ENCODE results near the gene NPY5R.

NPY5R gene

GRCh38 chr4:163330916-163331628 is 12.6 kb upstream of the NPY5R start:
- Mint-ChIP-seq H3K27ac (no peak overlapping the region), H3K36me3 (ENCODE audit: low read depth) (no peaks in the 10 kb centered on the region)

GRCh38 chr4:163331629-163332376 is 11.9 kb upstream of the NPY5R start:
- Mint-ChIP-seq H3K9me3 (no peaks in the 10 kb centered on the region), H3K27me3 (ENCODE audit: low read depth) (peaks cover 39% of the 10 kb centered on the region), H3K27ac (peak overlapping the region in 1 of 3 experiments; percentile 82), H3K4me3 (peak overlapping the region; percentile 93 to 97 (median 94)), H3K4me1 (no peaks in the 10 kb centered on the region), H3K36me3 (ENCODE audit: low read depth) (no peaks in the 10 kb centered on the region)
- peak in 2 of 3 experiments; percentile 11 to 13 for TF ChIP-seq CTCF (IDR thresholded peaks at IDR 0.05; ENCODE audit: unreplicated experiment in 3 of 3)

More at GRCh38 chr4:163330916-163331628, 12.6 kb upstream of the NPY5R start:
- Mint-ChIP-seq H3K4me1 (no peaks in the 10 kb centered on the region), H3K27me3 (ENCODE audit: low read depth) (peaks cover 39% of the 10 kb centered on the region), H3K9me3 (no peaks in the 10 kb centered on the region), H3K4me3 (peak overlapping the region; percentile 93 to 97 (median 94))
- no peak for TF ChIP-seq CTCF (IDR thresholded peaks at IDR 0.05; ENCODE audit: unreplicated experiment in 3 of 3)

- Mint-ChIP-seq H3K27me3 (ENCODE audit: low read depth) (peaks cover 47% of the 10 kb centered on the region), H3K9me3 (no peaks in the 10 kb centered on the region), H3K36me3 (ENCODE audit: low read depth) (no peaks in the 10 kb centered on the region), H3K27ac (peak within 1 kb of the TSS; percentile 67 to 83 (median 82)), H3K4me1 (no peaks in the 10 kb centered on the region), H3K4me3 (peak within 1 kb of the TSS; percentile 93 to 97 (median 94))
- TF ChIP-seq CTCF (IDR thresholded peaks at IDR 0.05; ENCODE audit: unreplicated experiment in 3 of 3), result peak; percentile 59 to 79 (median 72)
These were observed 10.9 kb upstream of the NPY5R start, which contains the start of gene NPY1R for GRCh38 chr4:163332526-163333406. Gene NPY1R (minus strand): TSS chr4:163332596. CDS start chr4:163326554, 6,042 bp downstream.

- no peak overlapping the region for H3K27ac Mint-ChIP-seq
- H3K4me3 Mint-ChIP-seq, result no peak overlapping the region
- TF ChIP-seq CTCF (IDR thresholded peaks at IDR 0.05; ENCODE audit: unreplicated experiment in 3 of 3), result no peak
- no peaks in the 10 kb centered on the region for H3K4me1 Mint-ChIP-seq
- peaks cover 56% of the 10 kb centered on the region for H3K27me3 Mint-ChIP-seq (ENCODE audit: low read depth)
- H3K9me3 Mint-ChIP-seq, result no peaks in the 10 kb centered on the region
- no peaks in the 10 kb centered on the region for H3K36me3 Mint-ChIP-seq (ENCODE audit: low read depth)
These were observed 8.3 kb upstream of the NPY5R start for GRCh38 chr4:163335384-163335783.

- no peaks in the 10 kb centered on the region for H3K36me3 Mint-ChIP-seq (ENCODE audit: low read depth)
- H3K9me3 Mint-ChIP-seq, result no peaks in the 10 kb centered on the region
- no peaks in the 10 kb centered on the region for H3K4me1 Mint-ChIP-seq
- peak overlapping the region in 1 of 3 experiments; percentile 26 for H3K27ac Mint-ChIP-seq
- no peak for TF ChIP-seq CTCF (IDR thresholded peaks at IDR 0.05; ENCODE audit: unreplicated experiment in 3 of 3)
- peaks cover 65% of the 10 kb centered on the region for H3K27me3 Mint-ChIP-seq (ENCODE audit: low read depth)
- H3K4me3 Mint-ChIP-seq, result peak overlapping the region; percentile 69 to 82 (median 82)
These were observed 744 bp downstream of the NPY5R start for GRCh38 chr4:163344147-163345125.

All from nephron (organoid).